ENCODE measurements around the gene AUH.
A peak's percentile ranks its signal among the peaks of the same experiment; 100 is the strongest.

AUH gene

GRCh38 chr9:91179237-91180138 lies 182.2 kb downstream of the AUH start:
- DNase-seq (ENCODE audit: low read depth in 1 of 2, low spot score in 1 of 2): no peak
- no peaks in the 10 kb centered on the region for H3K27me3 ChIP-seq (ENCODE audit: insufficient read depth, poor library complexity, severe bottlenecking)
- no peak overlapping the region for H3K4me3 ChIP-seq (replicated peaks; ENCODE audit: insufficient read depth, low read length)
- no peak overlapping the region for H3K27ac ChIP-seq (replicated peaks)
- TF ChIP-seq CTCF (IDR thresholded peaks at IDR 0.05; ENCODE audit: insufficient read depth, low read length) (no peak), POLR2AphosphoS5 (IDR thresholded peaks at IDR 0.05; ENCODE audit: low read depth) (no peak), SPI1 (IDR thresholded peaks at IDR 0.05; ENCODE audit: borderline replicate concordance, low read depth) (no peak), GABPA (IDR thresholded peaks at IDR 0.05; ENCODE audit: low read depth) (no peak)
- TF ChIP-seq, protein P1, sequence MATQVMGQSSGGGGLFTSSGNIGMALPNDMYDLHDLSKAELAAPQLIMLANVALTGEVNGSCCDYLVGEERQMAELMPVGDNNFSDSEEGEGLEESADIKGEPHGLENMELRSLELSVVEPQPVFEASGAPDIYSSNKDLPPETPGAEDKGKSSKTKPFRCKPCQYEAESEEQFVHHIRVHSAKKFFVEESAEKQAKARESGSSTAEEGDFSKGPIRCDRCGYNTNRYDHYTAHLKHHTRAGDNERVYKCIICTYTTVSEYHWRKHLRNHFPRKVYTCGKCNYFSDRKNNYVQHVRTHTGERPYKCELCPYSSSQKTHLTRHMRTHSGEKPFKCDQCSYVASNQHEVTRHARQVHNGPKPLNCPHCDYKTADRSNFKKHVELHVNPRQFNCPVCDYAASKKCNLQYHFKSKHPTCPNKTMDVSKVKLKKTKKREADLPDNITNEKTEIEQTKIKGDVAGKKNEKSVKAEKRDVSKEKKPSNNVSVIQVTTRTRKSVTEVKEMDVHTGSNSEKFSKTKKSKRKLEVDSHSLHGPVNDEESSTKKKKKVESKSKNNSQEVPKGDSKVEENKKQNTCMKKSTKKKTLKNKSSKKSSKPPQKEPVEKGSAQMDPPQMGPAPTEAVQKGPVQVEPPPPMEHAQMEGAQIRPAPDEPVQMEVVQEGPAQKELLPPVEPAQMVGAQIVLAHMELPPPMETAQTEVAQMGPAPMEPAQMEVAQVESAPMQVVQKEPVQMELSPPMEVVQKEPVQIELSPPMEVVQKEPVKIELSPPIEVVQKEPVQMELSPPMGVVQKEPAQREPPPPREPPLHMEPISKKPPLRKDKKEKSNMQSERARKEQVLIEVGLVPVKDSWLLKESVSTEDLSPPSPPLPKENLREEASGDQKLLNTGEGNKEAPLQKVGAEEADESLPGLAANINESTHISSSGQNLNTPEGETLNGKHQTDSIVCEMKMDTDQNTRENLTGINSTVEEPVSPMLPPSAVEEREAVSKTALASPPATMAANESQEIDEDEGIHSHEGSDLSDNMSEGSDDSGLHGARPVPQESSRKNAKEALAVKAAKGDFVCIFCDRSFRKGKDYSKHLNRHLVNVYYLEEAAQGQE (IDR thresholded peaks at IDR 0.05; ENCODE audit: insufficient replicate concordance, low read depth): no peak

- no peak for DNase-seq (ENCODE audit: low read depth in 1 of 2, low spot score in 1 of 2)
- TF ChIP-seq GABPA (IDR thresholded peaks at IDR 0.05; ENCODE audit: low read depth) (no peak), CTCF (IDR thresholded peaks at IDR 0.05; ENCODE audit: insufficient read depth, low read length) (no peak), SPI1 (IDR thresholded peaks at IDR 0.05; ENCODE audit: borderline replicate concordance, low read depth) (no peak)
- TF ChIP-seq, protein P1 (IDR thresholded peaks at IDR 0.05; ENCODE audit: insufficient replicate concordance, low read depth): no peak
- Histone ChIP-seq H3K27ac (replicated peaks) (no peak overlapping the region), H3K27me3 (ENCODE audit: insufficient read depth, poor library complexity, severe bottlenecking) (no peaks in the 10 kb centered on the region), H3K4me3 (replicated peaks; ENCODE audit: insufficient read depth, low read length) (no peak overlapping the region)
These were observed 183.2 kb downstream of the AUH start for GRCh38 chr9:91178281-91179236.

GRCh38 chr9:91177661-91178280 lies 183.9 kb downstream of the AUH start:
- Histone ChIP-seq H3K27me3 (ENCODE audit: insufficient read depth, poor library complexity, severe bottlenecking) (no peaks in the 10 kb centered on the region), H3K4me3 (replicated peaks; ENCODE audit: insufficient read depth, low read length) (no peak overlapping the region), H3K27ac (replicated peaks) (no peak overlapping the region)
- TF ChIP-seq, protein P1 (IDR thresholded peaks at IDR 0.05; ENCODE audit: insufficient replicate concordance, low read depth): no peak
- TF ChIP-seq POLR2AphosphoS5 (IDR thresholded peaks at IDR 0.05; ENCODE audit: low read depth) (no peak), CTCF (IDR thresholded peaks at IDR 0.05; ENCODE audit: insufficient read depth, low read length) (no peak), GABPA (IDR thresholded peaks at IDR 0.05; ENCODE audit: low read depth) (no peak), SPI1 (IDR thresholded peaks at IDR 0.05; ENCODE audit: borderline replicate concordance, low read depth) (no peak)
- DNase-seq (ENCODE audit: low read depth in 1 of 2, low spot score in 1 of 2): peak in 1 of 2 experiments; percentile 48
